Common myeloid progenitor, CD34-positive (primary cell): Measurements from ENCODE around the gene TSPAN18.
A peak's percentile ranks its signal among the peaks of the same experiment; 100 is the strongest.

Experiments
- CTCF ChIA-PET: fragments of 350-600 bp; sonication (Branson Sonifier 250); formaldehyde crosslinking; loops from one replicate; lab custom pipeline; 2021; ENCODE audit warnings: antibody characterized with exemption; lab: Charles Lee
- POLR2A ChIA-PET: fragments of 350-600 bp; sonication (Branson Sonifier 250); formaldehyde crosslinking; loops from one replicate; lab custom pipeline; 2021; ENCODE audit warnings: antibody characterized with exemption; lab: Charles Lee
- DNase-seq, 3 donors: peaks; one replicate each; pipeline versions ENCODE4 v3.0.0 to v3.0.0-alpha.2; 2013
- H3K27ac ChIP-seq, 2 experiments: 1 replicate in 1 of 2; 2 replicates in 1 of 2; pipeline ENCODE4 v1.7.0; 2013; ENCODE audit warnings: inconsistent platforms in 2 of 2, low read length in 2 of 2, mild to moderate bottlenecking in 2 of 2, low read depth in 1 of 2, moderate library complexity in 1 of 2; ENCODE audit not compliant: severe bottlenecking in 2 of 2, insufficient read depth in 1 of 2, poor library complexity in 1 of 2
- H3K27me3 ChIP-seq, 5 experiments: replicated peaks in 2 of 5; 1 replicate in 3 of 5; 2 replicates in 2 of 5; pipeline versions ENCODE4 v1.6.1 to v1.7.0; 2013; ENCODE audit warnings: low read length in 4 of 5, mild to moderate bottlenecking in 2 of 5, moderate library complexity in 2 of 5, inconsistent platforms in 1 of 5; ENCODE audit not compliant: insufficient read depth in 5 of 5, control insufficient read depth in 4 of 5
- H3K36me3 ChIP-seq, 4 experiments: 1 replicate in 2 of 4; 2 replicates in 2 of 4; pipeline versions ENCODE4 v1.6.1 to v1.7.0; 2013; ENCODE audit warnings: low read length in 3 of 4, control low read depth in 1 of 4, mild to moderate bottlenecking in 1 of 4; ENCODE audit not compliant: control insufficient read depth in 4 of 4, insufficient read depth in 4 of 4
- H3K4me1 ChIP-seq, 4 experiments: 1 replicate in 3 of 4; 2 replicates in 1 of 4; pipeline versions ENCODE4 v1.6.1 to v1.7.1; 2013; ENCODE audit warnings: low read length in 3 of 4, mild to moderate bottlenecking in 3 of 4, control low read depth in 1 of 4, inconsistent platforms in 1 of 4, moderate library complexity in 1 of 4; ENCODE audit not compliant: control insufficient read depth in 4 of 4, insufficient read depth in 4 of 4; ENCODE audit errors: control extremely low read depth in 1 of 4
- H3K4me3 ChIP-seq, 7 experiments: 1 replicate in 4 of 7; 2 replicates in 3 of 7; pipeline versions ENCODE4 v1.5.1 to v1.7.0; 2013; ENCODE audit warnings: mild to moderate bottlenecking in 7 of 7, low read length in 6 of 7, moderate library complexity in 6 of 7, inconsistent platforms in 2 of 7, low read depth in 2 of 7, control low read depth in 1 of 7; ENCODE audit not compliant: insufficient read depth in 4 of 7, control insufficient read depth in 1 of 7; ENCODE audit errors: extremely low read depth in 1 of 7
- H3K9me3 ChIP-seq, 5 experiments: 1 replicate in 4 of 5; 2 replicates in 1 of 5; pipeline versions ENCODE4 v1.6.1 to v1.7.1; 2013; ENCODE audit warnings: low read length in 4 of 5, mild to moderate bottlenecking in 2 of 5, inconsistent platforms in 1 of 5, low read depth in 1 of 5, moderate library complexity in 1 of 5; ENCODE audit not compliant: control insufficient read depth in 4 of 5, insufficient read depth in 2 of 5; ENCODE audit errors: control extremely low read depth in 1 of 5
- WGBS: methylation state at CpG from one replicate; pipeline ENCODE4 v1.1.5; 2013; ENCODE audit not compliant: insufficient coverage; 5-methylcytosine and 5-hydroxymethylcytosine counted together

TSPAN18 gene

GRCh38 chr11:44815917-44816456, 89.2 kb downstream of the TSPAN18 start:
- Histone ChIP-seq H3K4me3 (no peak overlapping the region), H3K27me3 (no peaks in the 10 kb centered on the region), H3K4me1 (peaks cover 0 to 29% (median 4%) of the 10 kb centered on the region in 4 experiments), H3K9me3 (no peaks in the 10 kb centered on the region), H3K27ac (no peak overlapping the region), H3K36me3 (no peaks in the 10 kb centered on the region)
- ChIA-PET POLR2A (no interaction called here), CTCF (interaction anchor here (0.6 to 0.9 kb wide), 3 partner anchors 20 to 49 kb away, joined by 3 to 4 read pairs (median 3); no protein-coding TSS in a partner anchor)
- whole genome bisulfite sequencing, result 96% methylated on average over 8 of the region's 8 CpGs
- no peak for DNase-seq

GRCh38 chr11:44816761-44817160, 90.0 kb downstream of the TSPAN18 start:
- CTCF ChIA-PET, result no interaction called here
- Histone ChIP-seq H3K27ac (no peak overlapping the region), H3K36me3 (no peaks in the 10 kb centered on the region), H3K9me3 (no peaks in the 10 kb centered on the region), H3K4me1 (peaks cover 0 to 29% (median 4%) of the 10 kb centered on the region in 4 experiments), H3K4me3 (no peak overlapping the region), H3K27me3 (no peaks in the 10 kb centered on the region)
- POLR2A ChIA-PET, result no interaction called here
- 93% methylated on average over 2 of the region's 3 CpGs for WGBS
- DNase-seq, result no peak

- WGBS, result 74% methylated on average over 2 of the region's 4 CpGs
Measured at GRCh38 chr11:44817207-44817949, 90.6 kb downstream of the TSPAN18 start.

GRCh38 chr11:44818110-44818509, 91.3 kb downstream of the TSPAN18 start:
- Histone ChIP-seq H3K27me3 (no peaks in the 10 kb centered on the region), H3K4me1 (peaks cover 0 to 26% (median 4%) of the 10 kb centered on the region in 4 experiments), H3K36me3 (no peaks in the 10 kb centered on the region), H3K9me3 (no peaks in the 10 kb centered on the region), H3K27ac (no peak overlapping the region), H3K4me3 (no peak overlapping the region)
- 85% methylated on average over 3 of the region's 4 CpGs for WGBS
- DNase-seq, result no peak
- ChIA-PET POLR2A (no interaction called here), CTCF (no interaction called here)

More at GRCh38 chr11:44817207-44817949, 90.6 kb downstream of the TSPAN18 start:
- no peak overlapping the region for H3K4me3 ChIP-seq
- H3K36me3 ChIP-seq, result no peaks in the 10 kb centered on the region
- peaks cover 0 to 29% (median 4%) of the 10 kb centered on the region in 4 experiments for H3K4me1 ChIP-seq
- H3K9me3 ChIP-seq, result no peaks in the 10 kb centered on the region
- no peak for DNase-seq
- POLR2A ChIA-PET, result no interaction called here
- H3K27me3 ChIP-seq, result no peaks in the 10 kb centered on the region
- no peak overlapping the region for H3K27ac ChIP-seq
- CTCF ChIA-PET, result no interaction called here

GRCh38 chr11:44819346-44819745, 92.6 kb downstream of the TSPAN18 start:
- no peak for DNase-seq
- 99% methylated on average over 8 of the region's 8 CpGs for WGBS
- Histone ChIP-seq H3K36me3 (no peaks in the 10 kb centered on the region), H3K4me3 (no peak overlapping the region), H3K27ac (no peak overlapping the region), H3K9me3 (no peaks in the 10 kb centered on the region), H3K4me1 (peaks cover 0 to 14% (median 4%) of the 10 kb centered on the region in 4 experiments), H3K27me3 (no peaks in the 10 kb centered on the region)
- ChIA-PET CTCF (no interaction called here), POLR2A (no interaction called here)

- Histone ChIP-seq H3K9me3 (no peaks in the 10 kb centered on the region), H3K27me3 (peaks cover 0 to 1% (median 0%) of the 10 kb centered on the region in 5 experiments), H3K36me3 (no peaks in the 10 kb centered on the region), H3K4me1 (no peaks in the 10 kb centered on the region), H3K27ac (no peak overlapping the region), H3K4me3 (no peak overlapping the region)
- ChIA-PET POLR2A (no interaction called here), CTCF (no interaction called here)
- 79% methylated on average over 2 of the region's 2 CpGs for WGBS
- no peak for DNase-seq
Measured at GRCh38 chr11:44822369-44822768, 95.6 kb downstream of the TSPAN18 start.

- H3K27ac ChIP-seq, result no peak overlapping the region
- ChIA-PET CTCF (no interaction called here), POLR2A (no interaction called here)
- no peak overlapping the region for H3K4me3 ChIP-seq
- H3K27me3 ChIP-seq, result peaks cover 0 to 1% (median 0%) of the 10 kb centered on the region in 5 experiments
- peak in 1 of 3 donors; percentile 9 for DNase-seq
- H3K4me1 ChIP-seq, result no peaks in the 10 kb centered on the region
- no peaks in the 10 kb centered on the region for H3K36me3 ChIP-seq
- no peaks in the 10 kb centered on the region for H3K9me3 ChIP-seq
- WGBS, result 98% methylated on average over 7 of the region's 9 CpGs
Measured at GRCh38 chr11:44823006-44823405, 96.2 kb downstream of the TSPAN18 start.
